Measurements from ENCODE around the gene HECW1.

The HECW1 gene

DNA sequence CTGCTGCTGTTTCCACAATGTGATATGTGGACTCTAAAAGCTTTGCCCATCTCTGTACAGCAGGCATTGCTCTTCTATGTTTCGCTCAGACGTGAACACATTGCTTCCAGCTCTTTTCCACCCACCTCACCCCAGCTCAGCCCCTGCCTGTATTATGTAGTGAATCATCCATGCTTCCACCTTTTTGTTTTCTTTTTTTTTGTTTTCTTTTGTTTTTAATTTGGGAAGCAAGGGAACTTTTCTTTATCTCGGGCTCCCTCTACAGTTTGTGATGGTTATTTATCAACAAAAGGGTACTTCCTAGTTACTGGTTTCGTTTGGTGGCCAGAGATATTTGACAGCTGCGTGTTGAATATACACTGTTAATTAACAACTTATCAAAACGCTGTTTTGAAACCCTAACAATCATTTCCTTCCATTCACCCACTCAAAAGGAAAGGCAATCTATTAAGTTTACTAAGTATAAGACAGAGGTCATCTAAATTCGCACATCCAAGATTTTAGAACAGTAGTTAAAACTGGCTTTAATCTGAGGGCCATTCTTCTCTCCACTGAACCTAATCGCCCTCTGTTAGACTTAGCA, 342.6 kb downstream of the HECW1 start (continued):
- TF ChIP-seq, protein P1, sequence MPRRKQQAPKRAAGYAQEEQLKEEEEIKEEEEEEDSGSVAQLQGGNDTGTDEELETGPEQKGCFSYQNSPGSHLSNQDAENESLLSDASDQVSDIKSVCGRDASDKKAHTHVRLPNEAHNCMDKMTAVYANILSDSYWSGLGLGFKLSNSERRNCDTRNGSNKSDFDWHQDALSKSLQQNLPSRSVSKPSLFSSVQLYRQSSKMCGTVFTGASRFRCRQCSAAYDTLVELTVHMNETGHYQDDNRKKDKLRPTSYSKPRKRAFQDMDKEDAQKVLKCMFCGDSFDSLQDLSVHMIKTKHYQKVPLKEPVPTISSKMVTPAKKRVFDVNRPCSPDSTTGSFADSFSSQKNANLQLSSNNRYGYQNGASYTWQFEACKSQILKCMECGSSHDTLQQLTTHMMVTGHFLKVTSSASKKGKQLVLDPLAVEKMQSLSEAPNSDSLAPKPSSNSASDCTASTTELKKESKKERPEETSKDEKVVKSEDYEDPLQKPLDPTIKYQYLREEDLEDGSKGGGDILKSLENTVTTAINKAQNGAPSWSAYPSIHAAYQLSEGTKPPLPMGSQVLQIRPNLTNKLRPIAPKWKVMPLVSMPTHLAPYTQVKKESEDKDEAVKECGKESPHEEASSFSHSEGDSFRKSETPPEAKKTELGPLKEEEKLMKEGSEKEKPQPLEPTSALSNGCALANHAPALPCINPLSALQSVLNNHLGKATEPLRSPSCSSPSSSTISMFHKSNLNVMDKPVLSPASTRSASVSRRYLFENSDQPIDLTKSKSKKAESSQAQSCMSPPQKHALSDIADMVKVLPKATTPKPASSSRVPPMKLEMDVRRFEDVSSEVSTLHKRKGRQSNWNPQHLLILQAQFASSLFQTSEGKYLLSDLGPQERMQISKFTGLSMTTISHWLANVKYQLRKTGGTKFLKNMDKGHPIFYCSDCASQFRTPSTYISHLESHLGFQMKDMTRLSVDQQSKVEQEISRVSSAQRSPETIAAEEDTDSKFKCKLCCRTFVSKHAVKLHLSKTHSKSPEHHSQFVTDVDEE (CRISPR knock-in tag; IDR thresholded peaks at IDR 0.05), result no peak
- TF ChIP-seq ZC3H10 (CRISPR knock-in tag; IDR thresholded peaks at IDR 0.05) (no peak), OSR1 (CRISPR knock-in tag; IDR thresholded peaks at IDR 0.05) (no peak), SNAI2 (CRISPR knock-in tag; IDR thresholded peaks at IDR 0.05) (no peak)
- TF ChIP-seq, protein P2, sequence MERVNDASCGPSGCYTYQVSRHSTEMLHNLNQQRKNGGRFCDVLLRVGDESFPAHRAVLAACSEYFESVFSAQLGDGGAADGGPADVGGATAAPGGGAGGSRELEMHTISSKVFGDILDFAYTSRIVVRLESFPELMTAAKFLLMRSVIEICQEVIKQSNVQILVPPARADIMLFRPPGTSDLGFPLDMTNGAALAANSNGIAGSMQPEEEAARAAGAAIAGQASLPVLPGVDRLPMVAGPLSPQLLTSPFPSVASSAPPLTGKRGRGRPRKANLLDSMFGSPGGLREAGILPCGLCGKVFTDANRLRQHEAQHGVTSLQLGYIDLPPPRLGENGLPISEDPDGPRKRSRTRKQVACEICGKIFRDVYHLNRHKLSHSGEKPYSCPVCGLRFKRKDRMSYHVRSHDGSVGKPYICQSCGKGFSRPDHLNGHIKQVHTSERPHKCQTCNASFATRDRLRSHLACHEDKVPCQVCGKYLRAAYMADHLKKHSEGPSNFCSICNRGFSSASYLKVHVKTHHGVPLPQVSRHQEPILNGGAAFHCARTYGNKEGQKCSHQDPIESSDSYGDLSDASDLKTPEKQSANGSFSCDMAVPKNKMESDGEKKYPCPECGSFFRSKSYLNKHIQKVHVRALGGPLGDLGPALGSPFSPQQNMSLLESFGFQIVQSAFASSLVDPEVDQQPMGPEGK (CRISPR knock-in tag; IDR thresholded peaks at IDR 0.05; ENCODE audit: borderline replicate concordance), result no peak

DNA sequence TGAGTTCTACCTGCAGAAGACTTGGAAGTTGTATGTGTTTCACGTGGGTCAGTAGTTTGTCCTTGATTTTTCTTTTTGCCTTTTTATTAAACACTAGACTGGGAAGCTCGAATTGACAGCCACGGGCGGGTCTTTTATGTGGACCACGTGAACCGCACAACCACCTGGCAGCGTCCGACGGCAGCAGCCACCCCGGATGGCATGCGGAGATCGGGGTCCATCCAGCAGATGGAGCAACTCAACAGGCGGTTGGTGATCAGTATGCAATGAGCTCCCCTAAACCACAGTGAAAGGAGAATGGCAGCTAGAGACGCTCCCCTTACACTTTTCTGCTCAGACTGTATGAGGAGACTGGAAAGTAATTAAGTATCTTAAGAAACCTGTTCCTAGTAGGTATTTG, 343.8 kb downstream of the HECW1 start:
- ATAC-seq, result peak; percentile 28; the same call in 1 of the 3 replicates
- no peak for TF ChIP-seq TOX (CRISPR knock-in tag; IDR thresholded peaks at IDR 0.05; ENCODE audit: borderline replicate concordance)
- TF ChIP-seq, protein P3, sequence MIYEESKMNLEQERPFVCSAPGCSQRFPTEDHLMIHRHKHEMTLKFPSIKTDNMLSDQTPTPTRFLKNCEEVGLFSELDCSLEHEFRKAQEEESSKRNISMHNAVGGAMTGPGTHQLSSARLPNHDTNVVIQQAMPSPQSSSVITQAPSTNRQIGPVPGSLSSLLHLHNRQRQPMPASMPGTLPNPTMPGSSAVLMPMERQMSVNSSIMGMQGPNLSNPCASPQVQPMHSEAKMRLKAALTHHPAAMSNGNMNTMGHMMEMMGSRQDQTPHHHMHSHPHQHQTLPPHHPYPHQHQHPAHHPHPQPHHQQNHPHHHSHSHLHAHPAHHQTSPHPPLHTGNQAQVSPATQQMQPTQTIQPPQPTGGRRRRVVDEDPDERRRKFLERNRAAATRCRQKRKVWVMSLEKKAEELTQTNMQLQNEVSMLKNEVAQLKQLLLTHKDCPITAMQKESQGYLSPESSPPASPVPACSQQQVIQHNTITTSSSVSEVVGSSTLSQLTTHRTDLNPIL (CRISPR knock-in tag; IDR thresholded peaks at IDR 0.05; ENCODE audit: low read depth), result no peak
- no peak for TF ChIP-seq ZFP30 (CRISPR knock-in tag; IDR thresholded peaks at IDR 0.05)
- TF ChIP-seq, protein P4, sequence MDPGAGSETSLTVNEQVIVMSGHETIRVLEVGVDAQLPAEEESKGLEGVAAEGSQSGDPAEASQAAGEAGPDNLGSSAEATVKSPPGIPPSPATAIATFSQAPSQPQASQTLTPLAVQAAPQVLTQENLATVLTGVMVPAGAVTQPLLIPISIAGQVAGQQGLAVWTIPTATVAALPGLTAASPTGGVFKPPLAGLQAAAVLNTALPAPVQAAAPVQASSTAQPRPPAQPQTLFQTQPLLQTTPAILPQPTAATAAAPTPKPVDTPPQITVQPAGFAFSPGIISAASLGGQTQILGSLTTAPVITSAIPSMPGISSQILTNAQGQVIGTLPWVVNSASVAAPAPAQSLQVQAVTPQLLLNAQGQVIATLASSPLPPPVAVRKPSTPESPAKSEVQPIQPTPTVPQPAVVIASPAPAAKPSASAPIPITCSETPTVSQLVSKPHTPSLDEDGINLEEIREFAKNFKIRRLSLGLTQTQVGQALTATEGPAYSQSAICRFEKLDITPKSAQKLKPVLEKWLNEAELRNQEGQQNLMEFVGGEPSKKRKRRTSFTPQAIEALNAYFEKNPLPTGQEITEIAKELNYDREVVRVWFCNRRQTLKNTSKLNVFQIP (CRISPR knock-in tag; IDR thresholded peaks at IDR 0.05; ENCODE audit: borderline replicate concordance, low read depth), result no peak
- TF ChIP-seq ZFP3 (CRISPR knock-in tag; IDR thresholded peaks at IDR 0.05), result no peak
- TF ChIP-seq CSDC2 (CRISPR knock-in tag; IDR thresholded peaks at IDR 0.05), result no peak
- no peak for TF ChIP-seq RARB (CRISPR knock-in tag; IDR thresholded peaks at IDR 0.05)
- TF ChIP-seq ZNF8 (CRISPR knock-in tag; IDR thresholded peaks at IDR 0.05), result no peak
- TF ChIP-seq TCF4 (CRISPR knock-in tag; IDR thresholded peaks at IDR 0.05; ENCODE audit: borderline replicate concordance), result no peak
- no peak for TF ChIP-seq BACH2 (CRISPR knock-in tag; IDR thresholded peaks at IDR 0.05; ENCODE audit: borderline replicate concordance)
- TF ChIP-seq GLIS3 (CRISPR knock-in tag; IDR thresholded peaks at IDR 0.05), result no peak

DNA sequence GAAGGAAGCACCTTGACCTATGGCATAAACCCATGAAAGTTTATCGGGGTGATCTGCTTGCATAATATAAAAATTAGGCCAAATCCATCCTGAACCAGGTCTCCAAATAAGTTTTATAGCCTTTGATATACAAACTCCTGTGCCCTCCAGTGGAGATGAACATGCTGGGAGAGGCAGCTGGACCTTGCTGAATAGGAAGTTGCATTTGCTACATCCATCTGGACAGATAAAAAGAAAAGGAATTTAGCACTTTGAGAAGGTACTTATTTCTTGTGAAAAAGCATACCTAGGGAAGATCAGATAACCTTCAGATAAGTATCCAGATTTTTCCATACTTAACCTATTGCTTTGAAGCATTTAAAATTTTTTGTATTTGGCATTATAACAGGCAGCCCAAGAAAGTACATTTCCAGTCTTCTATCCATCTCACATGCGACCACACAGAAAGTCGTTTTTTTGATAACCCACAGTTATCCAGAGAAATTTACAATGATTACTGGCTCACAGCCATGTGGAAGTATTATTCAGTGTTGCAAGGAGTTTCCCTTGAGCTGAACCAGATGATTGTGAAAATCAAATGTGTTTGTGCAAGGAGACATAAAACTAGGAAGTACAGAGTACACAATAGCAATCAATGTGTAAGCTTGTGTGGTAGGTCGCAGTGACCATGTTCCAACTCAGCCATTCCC, 346.0 kb downstream of the HECW1 start:
- ATAC-seq, result no peak
- no peak for TF ChIP-seq ZNF70 (CRISPR knock-in tag; IDR thresholded peaks at IDR 0.05)
- no peak for TF ChIP-seq TOX (CRISPR knock-in tag; IDR thresholded peaks at IDR 0.05; ENCODE audit: borderline replicate concordance)
- no peak for TF ChIP-seq GLIS3 (CRISPR knock-in tag; IDR thresholded peaks at IDR 0.05)
- TF ChIP-seq ZFP30 (CRISPR knock-in tag; IDR thresholded peaks at IDR 0.05), result no peak
- no peak for TF ChIP-seq CSDC2 (CRISPR knock-in tag; IDR thresholded peaks at IDR 0.05)

DNA sequence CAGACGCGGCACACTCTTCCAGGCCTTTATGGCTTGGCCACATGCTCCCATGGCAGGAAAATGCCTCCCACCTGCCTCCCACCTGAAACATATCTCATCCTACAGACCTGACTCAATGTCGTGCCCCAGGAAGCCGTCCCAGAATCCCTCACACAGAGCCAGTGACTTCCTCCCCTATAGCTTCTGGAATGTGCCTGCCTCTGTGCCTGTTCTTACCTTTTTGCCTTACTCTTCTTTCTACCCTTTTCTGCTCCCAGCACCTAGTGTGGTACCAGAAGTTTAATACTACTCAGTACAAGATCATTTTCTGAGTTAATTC, 346.5 kb downstream of the HECW1 start:
- no peak for ATAC-seq
- TF ChIP-seq CSDC2 (CRISPR knock-in tag; IDR thresholded peaks at IDR 0.05), result no peak
- TF ChIP-seq ZNF70 (CRISPR knock-in tag; IDR thresholded peaks at IDR 0.05), result no peak
- TF ChIP-seq ZFP30 (CRISPR knock-in tag; IDR thresholded peaks at IDR 0.05), result no peak
- TF ChIP-seq, protein P3 (CRISPR knock-in tag; IDR thresholded peaks at IDR 0.05; ENCODE audit: low read depth), result no peak
- TF ChIP-seq, protein P1 (CRISPR knock-in tag; IDR thresholded peaks at IDR 0.05), result no peak
- no peak for TF ChIP-seq ZNF8 (CRISPR knock-in tag; IDR thresholded peaks at IDR 0.05)
- no peak for TF ChIP-seq ISL1 (CRISPR knock-in tag; IDR thresholded peaks at IDR 0.05)
- TF ChIP-seq ESRRG (CRISPR knock-in tag; IDR thresholded peaks at IDR 0.05), result no peak
- no peak for TF ChIP-seq ZFP3 (CRISPR knock-in tag; IDR thresholded peaks at IDR 0.05)
- TF ChIP-seq, protein P2 (CRISPR knock-in tag; IDR thresholded peaks at IDR 0.05; ENCODE audit: borderline replicate concordance), result no peak
- no peak for TF ChIP-seq GLIS3 (CRISPR knock-in tag; IDR thresholded peaks at IDR 0.05)
- TF ChIP-seq ARNTL (CRISPR knock-in tag; IDR thresholded peaks at IDR 0.05; ENCODE audit: borderline replicate concordance, low read depth), result no peak
- TF ChIP-seq RARB (CRISPR knock-in tag; IDR thresholded peaks at IDR 0.05), result no peak

Data from SK-N-SH treated with all-trans-retinoic acid at 6 μM for 48 hours (cell line).